K562 (cell line): ENCODE measurements around the gene PRR35. TPM values are rescaled to one million over a fixed set of nuclear protein-coding genes. Genes with fewer than 3 reads are reported as not detected.

Experiments
- CBFA2T3 ChIP-seq: fragments of 450-650 bp; IDR thresholded peaks from 2 replicates; pipeline ENCODE4 v1.6.1; 2017
- CHD4 ChIP-seq: fragments of 200-600 bp; sonication (generic); IDR thresholded peaks from 3 replicates; pipeline ENCODE4 v1.6.1; 2012; ENCODE audit warnings: low read depth, mild to moderate bottlenecking, mixed read lengths, low read length, inconsistent platforms; ENCODE audit not compliant: insufficient read depth, insufficient replicate concordance, poor library complexity, severe bottlenecking
- COPS2 ChIP-seq: fragments of 450-650 bp; conservative IDR thresholded peaks from 2 replicates; pipeline ENCODE4 v1.6.1; 2016; ENCODE audit warnings: mild to moderate bottlenecking, moderate library complexity
- ESRRB ChIP-seq: fragments of 250-450 bp; sonication (Bioruptor Pico); IDR thresholded peaks from 2 replicates; pipeline ENCODE4 v1.5.0; 2020; ENCODE audit warnings: mild to moderate bottlenecking, moderate library complexity, borderline replicate concordance
- GABPA ChIP-seq: fragments of 200-800 bp; sonication (Bioruptor generic); conservative IDR thresholded peaks from 2 replicates; pipeline ENCODE4 v1.6.1; 2016; ENCODE audit warnings: low read depth, missing genetic modification characterization, missing compliant biosample characterization
- HLTF ChIP-seq: fragments of 450-650 bp; IDR thresholded peaks from 2 replicates; pipeline ENCODE4 v1.6.1; 2016
- HMG20B ChIP-seq: fragments of 250-450 bp; sonication (Bioruptor Pico); IDR thresholded peaks from 2 replicates; pipeline ENCODE4 v1.5.0; 2021; ENCODE audit warnings: mild to moderate bottlenecking
- PHTF2 ChIP-seq: fragments of 250-450 bp; sonication (Bioruptor Pico); IDR thresholded peaks from 2 replicates; pipeline ENCODE4 v1.5.0; 2021; ENCODE audit warnings: mild to moderate bottlenecking
- POLR2H ChIP-seq: IDR thresholded peaks from 2 replicates; pipeline ENCODE4 v1.6.1; 2016; ENCODE audit warnings: missing genetic modification characterization, low read depth, mild to moderate bottlenecking, control low read depth, missing compliant biosample characterization, moderate library complexity
- RBBP5 ChIP-seq: fragments of 200-600 bp; sonication (generic); IDR thresholded peaks from 2 replicates; pipeline ENCODE4 v1.6.1; 2012; ENCODE audit warnings: borderline replicate concordance, mild to moderate bottlenecking, low read length, control low read depth, inconsistent platforms; ENCODE audit not compliant: insufficient read depth, poor library complexity, severe bottlenecking
- SUPT5H ChIP-seq: fragments of 450-650 bp; IDR thresholded peaks from 2 replicates; pipeline ENCODE4 v1.6.1; 2016
- TCF7 ChIP-seq: sonication (generic); IDR thresholded peaks from 2 replicates; pipeline ENCODE4 v1.6.1; 2016; ENCODE audit warnings: antibody characterized with exemption, borderline replicate concordance
- ZBED1 ChIP-seq: IDR thresholded peaks from 2 replicates; pipeline ENCODE4 v1.6.1; 2014
- ZKSCAN3 ChIP-seq: fragments of 250-450 bp; sonication (Bioruptor Pico); IDR thresholded peaks from 2 replicates; pipeline ENCODE4 v1.4.0; 2020
- ZNF124 ChIP-seq: sonication (generic); formaldehyde crosslinking; IDR thresholded peaks from 2 replicates; pipeline ENCODE4 v1.8.1; 2022; ENCODE audit warnings: missing genetic modification reagents
- ZNF274 ChIP-seq: IDR thresholded peaks from 2 replicates; pipeline ENCODE4 v1.6.1; 2011; ENCODE audit warnings: low read depth, mild to moderate bottlenecking, low read length, moderate library complexity, borderline replicate concordance
- ZNF75A ChIP-seq: fragments of 450-650 bp; formaldehyde crosslinking; IDR thresholded peaks from 2 replicates; pipeline ENCODE4 v1.4.0; 2020; ENCODE audit warnings: mild to moderate bottlenecking
- ZNF766 ChIP-seq: fragments of 200-800 bp; sonication (Bioruptor generic); conservative IDR thresholded peaks from 2 replicates; pipeline ENCODE4 v1.6.1; 2016; ENCODE audit warnings: missing genetic modification characterization, missing compliant biosample characterization
- polyA plus RNA-seq, 8 experiments: library from polyadenylated mRNA; depleted of rRNA in 4 of 8; stranded (reverse) in 5 of 8; unstranded in 3 of 8; fragments of >200 nt; fragmentation: Nextera tagmentation in 2 of 8; fragmentation: Illumina TruSeq in 1 of 8; extraction: Ambion mirVana in 2 of 8; extraction: Trizol in 1 of 8; gene quantifications; 2 replicates each; pipeline versions ENCODE4 v1.2.1 to v1.2.3, GENCODE V29; 2011 to 2014; ENCODE audit warnings: inconsistent platforms in 1 of 8, missing spikeins in 1 of 8
- total RNA-seq, 7 experiments: library from RNA; depleted of rRNA in 6 of 7; stranded (reverse); fragments of >200 nt in 6 of 7; fragmentation: Illumina TruSeq in 2 of 7; extraction: Trizol in 2 of 7; gene quantifications; 2 replicates each; pipeline versions ENCODE4 v1.2.1 to v1.2.3, GENCODE V29; 2011 to 2021; ENCODE audit warnings: low replicate concordance in 1 of 7
- TF ChIP-seq, protein P1 (sequence below): sonication (generic); formaldehyde crosslinking; IDR thresholded peaks from 2 replicates; pipeline ENCODE4 v1.8.0; 2023; ENCODE audit warnings: missing genetic modification reagents, mild to moderate bottlenecking, borderline replicate concordance
- TF ChIP-seq, protein P2 (sequence below): fragments of 250-450 bp; sonication (Bioruptor Pico); IDR thresholded peaks from 2 replicates; pipeline ENCODE4 v1.4.0; 2020
- TF ChIP-seq, protein P3 (sequence below): sonication (generic); formaldehyde crosslinking; IDR thresholded peaks from 2 replicates; pipeline ENCODE4 v1.8.0; 2022; ENCODE audit warnings: missing genetic modification reagents, mild to moderate bottlenecking, moderate library complexity, borderline replicate concordance

PRR35 gene
- total and polyA plus RNA-seq, 9 of the 15 experiments (the other 6 are each of a cell fraction or from before 2014, with no cell fraction given): 0.17 to 0.45 (median 0.21) TPM; not detected in 5

GRCh38 chr16:588889-589657 lies 28.9 kb downstream of the PRR35 start (continued):
- TF ChIP-seq, protein P1, sequence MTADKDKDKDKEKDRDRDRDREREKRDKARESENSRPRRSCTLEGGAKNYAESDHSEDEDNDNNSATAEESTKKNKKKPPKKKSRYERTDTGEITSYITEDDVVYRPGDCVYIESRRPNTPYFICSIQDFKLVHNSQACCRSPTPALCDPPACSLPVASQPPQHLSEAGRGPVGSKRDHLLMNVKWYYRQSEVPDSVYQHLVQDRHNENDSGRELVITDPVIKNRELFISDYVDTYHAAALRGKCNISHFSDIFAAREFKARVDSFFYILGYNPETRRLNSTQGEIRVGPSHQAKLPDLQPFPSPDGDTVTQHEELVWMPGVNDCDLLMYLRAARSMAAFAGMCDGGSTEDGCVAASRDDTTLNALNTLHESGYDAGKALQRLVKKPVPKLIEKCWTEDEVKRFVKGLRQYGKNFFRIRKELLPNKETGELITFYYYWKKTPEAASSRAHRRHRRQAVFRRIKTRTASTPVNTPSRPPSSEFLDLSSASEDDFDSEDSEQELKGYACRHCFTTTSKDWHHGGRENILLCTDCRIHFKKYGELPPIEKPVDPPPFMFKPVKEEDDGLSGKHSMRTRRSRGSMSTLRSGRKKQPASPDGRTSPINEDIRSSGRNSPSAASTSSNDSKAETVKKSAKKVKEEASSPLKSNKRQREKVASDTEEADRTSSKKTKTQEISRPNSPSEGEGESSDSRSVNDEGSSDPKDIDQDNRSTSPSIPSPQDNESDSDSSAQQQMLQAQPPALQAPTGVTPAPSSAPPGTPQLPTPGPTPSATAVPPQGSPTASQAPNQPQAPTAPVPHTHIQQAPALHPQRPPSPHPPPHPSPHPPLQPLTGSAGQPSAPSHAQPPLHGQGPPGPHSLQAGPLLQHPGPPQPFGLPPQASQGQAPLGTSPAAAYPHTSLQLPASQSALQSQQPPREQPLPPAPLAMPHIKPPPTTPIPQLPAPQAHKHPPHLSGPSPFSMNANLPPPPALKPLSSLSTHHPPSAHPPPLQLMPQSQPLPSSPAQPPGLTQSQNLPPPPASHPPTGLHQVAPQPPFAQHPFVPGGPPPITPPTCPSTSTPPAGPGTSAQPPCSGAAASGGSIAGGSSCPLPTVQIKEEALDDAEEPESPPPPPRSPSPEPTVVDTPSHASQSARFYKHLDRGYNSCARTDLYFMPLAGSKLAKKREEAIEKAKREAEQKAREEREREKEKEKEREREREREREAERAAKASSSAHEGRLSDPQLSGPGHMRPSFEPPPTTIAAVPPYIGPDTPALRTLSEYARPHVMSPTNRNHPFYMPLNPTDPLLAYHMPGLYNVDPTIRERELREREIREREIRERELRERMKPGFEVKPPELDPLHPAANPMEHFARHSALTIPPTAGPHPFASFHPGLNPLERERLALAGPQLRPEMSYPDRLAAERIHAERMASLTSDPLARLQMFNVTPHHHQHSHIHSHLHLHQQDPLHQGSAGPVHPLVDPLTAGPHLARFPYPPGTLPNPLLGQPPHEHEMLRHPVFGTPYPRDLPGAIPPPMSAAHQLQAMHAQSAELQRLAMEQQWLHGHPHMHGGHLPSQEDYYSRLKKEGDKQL (CRISPR knock-in tag): no peak
- TF ChIP-seq TCF7 (no peak), ESRRB (no peak), CBFA2T3 (no peak), HLTF (no peak), SUPT5H (peak; percentile 74), GABPA (tag) (peak; percentile 99), CHD4 (no peak), POLR2H (no peak), COPS2 (no peak), HMG20B (CRISPR knock-in tag) (no peak), ZNF766 (CRISPR knock-in tag) (peak; percentile 32; the same call in 1 of the 2 replicates), ZNF75A (no peak), RBBP5 (peak; percentile 57), PHTF2 (no peak), ZNF274 (no peak), ZNF124 (CRISPR knock-in tag) (no peak), ZKSCAN3 (CRISPR knock-in tag) (no peak), ZBED1 (peak; percentile 45; the same call in 1 of the 2 replicates)
- TF ChIP-seq, protein P2, sequence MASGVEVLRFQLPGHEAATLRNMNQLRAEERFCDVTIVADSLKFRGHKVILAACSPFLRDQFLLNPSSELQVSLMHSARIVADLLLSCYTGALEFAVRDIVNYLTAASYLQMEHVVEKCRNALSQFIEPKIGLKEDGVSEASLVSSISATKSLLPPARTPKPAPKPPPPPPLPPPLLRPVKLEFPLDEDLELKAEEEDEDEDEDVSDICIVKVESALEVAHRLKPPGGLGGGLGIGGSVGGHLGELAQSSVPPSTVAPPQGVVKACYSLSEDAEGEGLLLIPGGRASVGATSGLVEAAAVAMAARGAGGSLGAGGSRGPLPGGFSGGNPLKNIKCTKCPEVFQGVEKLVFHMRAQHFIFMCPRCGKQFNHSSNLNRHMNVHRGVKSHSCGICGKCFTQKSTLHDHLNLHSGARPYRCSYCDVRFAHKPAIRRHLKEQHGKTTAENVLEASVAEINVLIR (CRISPR knock-in tag): 0 out of 2 replicates have a peak, but pooled peaks have one; percentile 4
- TF ChIP-seq, protein P3, sequence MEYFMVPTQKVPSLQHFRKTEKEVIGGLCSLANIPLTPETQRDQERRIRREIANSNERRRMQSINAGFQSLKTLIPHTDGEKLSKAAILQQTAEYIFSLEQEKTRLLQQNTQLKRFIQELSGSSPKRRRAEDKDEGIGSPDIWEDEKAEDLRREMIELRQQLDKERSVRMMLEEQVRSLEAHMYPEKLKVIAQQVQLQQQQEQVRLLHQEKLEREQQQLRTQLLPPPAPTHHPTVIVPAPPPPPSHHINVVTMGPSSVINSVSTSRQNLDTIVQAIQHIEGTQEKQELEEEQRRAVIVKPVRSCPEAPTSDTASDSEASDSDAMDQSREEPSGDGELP (CRISPR knock-in tag): peak; percentile 73
